GM18517 (cell line): ENCODE data around the gene MTLN.
A peak's percentile ranks its signal among the peaks of the same experiment; 100 is the strongest.
"Not testable (repeated sequence)": the region's sequence is repeated elsewhere in the genome, so short reads cannot be mapped to it uniquely, and the experiment has no call there.

Experiments used
- ATAC-seq: cut with Tn5 transposase; IDR thresholded peaks from one replicate; pipeline ENCODE4 v1.9.1; 2021; ENCODE audit warnings: mild to moderate bottlenecking, moderate library complexity; ENCODE audit not compliant: unreplicated experiment

The MTLN gene

GRCh38 chr2:110204408-110205385 lies 7.7 kb downstream of the MTLN start, which contains the start of gene NPHP1:
Gene NPHP1, minus strand, starts transcription at chr2:110205013. Its CDS starts 45 bp downstream, at chr2:110204968.
- ATAC-seq = peak; percentile 89

GRCh38 chr2:110198016-110198415 lies 14.3 kb downstream of the MTLN start:
- ATAC-seq = no peak

GRCh38 chr2:110197452-110197851 lies 14.9 kb downstream of the MTLN start:
- ATAC-seq = no peak

GRCh38 chr2:110190169-110190568 lies 22.2 kb downstream of the MTLN start:
- ATAC-seq = not testable (repeated sequence)

GRCh38 chr2:110182449-110182848 lies 29.9 kb downstream of the MTLN start:
- ATAC-seq = no peak

- no peak for ATAC-seq
Observed at GRCh38 chr2:110180036-110180435, 32.3 kb downstream of the MTLN start.

GRCh38 chr2:110173523-110173922 lies 38.8 kb downstream of the MTLN start:
- no peak for ATAC-seq

GRCh38 chr2:110172506-110172905 lies 39.8 kb downstream of the MTLN start:
- ATAC-seq = no peak

- ATAC-seq = no peak
Observed at GRCh38 chr2:110170102-110170501, 42.2 kb downstream of the MTLN start.

GRCh38 chr2:110167326-110168000 lies 44.9 kb downstream of the MTLN start:
- ATAC-seq = no peak

GRCh38 chr2:110166266-110166665 lies 46.1 kb downstream of the MTLN start:
- no peak for ATAC-seq
